ENCODE results near the gene TGFB1. TPM values are rescaled to one million over a fixed set of nuclear protein-coding genes. Genes with fewer than 3 reads are reported as not detected.
A peak's percentile ranks its signal among the peaks of the same experiment; 100 is the strongest.

The TGFB1 gene
- total RNA-seq, 1 donor from 2014 or later, result 99.0 TPM

DNA sequence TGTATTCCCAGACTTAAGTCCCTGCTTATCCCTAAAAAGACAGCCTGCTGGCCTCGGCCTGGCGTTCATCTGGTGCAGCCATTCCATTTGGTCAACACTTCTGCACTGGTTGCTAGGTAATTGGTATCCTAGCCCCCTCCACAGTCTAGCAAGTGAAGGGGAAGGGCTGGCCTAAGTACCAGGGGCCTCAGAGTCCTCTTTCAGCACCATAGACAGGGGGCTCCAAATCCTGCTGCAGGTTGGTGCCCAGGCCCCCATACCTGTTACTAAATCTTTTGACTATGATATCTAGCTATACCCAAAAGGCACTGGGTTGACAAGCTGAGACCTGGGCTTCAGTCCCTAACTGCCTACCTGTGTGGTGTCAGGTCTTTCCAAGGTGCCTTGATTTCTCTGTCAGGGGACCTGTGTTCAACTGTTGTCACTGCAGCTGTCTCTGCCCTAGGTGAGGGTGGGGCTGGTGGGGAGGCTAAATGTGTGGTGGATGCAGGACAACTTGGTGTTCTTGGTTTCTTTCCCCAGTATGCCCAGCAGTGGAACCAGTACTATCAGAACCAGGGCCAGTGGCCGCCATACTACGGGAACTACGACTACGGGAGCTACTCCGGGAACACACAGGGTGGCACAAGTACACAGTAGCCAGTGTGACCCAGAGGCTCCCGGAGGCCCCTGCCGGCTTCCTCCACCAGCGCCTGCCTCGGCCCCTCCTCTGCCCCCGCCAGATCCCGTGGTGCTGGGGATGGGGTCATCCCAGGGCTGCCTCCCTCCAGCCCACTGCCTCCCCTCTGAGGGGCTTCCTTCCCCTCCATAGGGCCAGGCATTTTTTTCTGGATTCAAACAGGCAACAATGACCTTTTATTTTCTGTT lies 47.6 kb downstream of the TGFB1 start:
- Histone ChIP-seq H3K9me3 (no peaks in the 10 kb centered on the region), H3K4me3 (no peak overlapping the region), H3K36me3 (peaks cover 69% of the 10 kb centered on the region), H3K27ac (peak overlapping the region; percentile 79), H3K4me1 (peaks cover 34% of the 10 kb centered on the region), H3K27me3 (no peaks in the 10 kb centered on the region)
- DNase-seq, result no peak
- ATAC-seq, result no peak
- TF ChIP-seq, protein P1, sequence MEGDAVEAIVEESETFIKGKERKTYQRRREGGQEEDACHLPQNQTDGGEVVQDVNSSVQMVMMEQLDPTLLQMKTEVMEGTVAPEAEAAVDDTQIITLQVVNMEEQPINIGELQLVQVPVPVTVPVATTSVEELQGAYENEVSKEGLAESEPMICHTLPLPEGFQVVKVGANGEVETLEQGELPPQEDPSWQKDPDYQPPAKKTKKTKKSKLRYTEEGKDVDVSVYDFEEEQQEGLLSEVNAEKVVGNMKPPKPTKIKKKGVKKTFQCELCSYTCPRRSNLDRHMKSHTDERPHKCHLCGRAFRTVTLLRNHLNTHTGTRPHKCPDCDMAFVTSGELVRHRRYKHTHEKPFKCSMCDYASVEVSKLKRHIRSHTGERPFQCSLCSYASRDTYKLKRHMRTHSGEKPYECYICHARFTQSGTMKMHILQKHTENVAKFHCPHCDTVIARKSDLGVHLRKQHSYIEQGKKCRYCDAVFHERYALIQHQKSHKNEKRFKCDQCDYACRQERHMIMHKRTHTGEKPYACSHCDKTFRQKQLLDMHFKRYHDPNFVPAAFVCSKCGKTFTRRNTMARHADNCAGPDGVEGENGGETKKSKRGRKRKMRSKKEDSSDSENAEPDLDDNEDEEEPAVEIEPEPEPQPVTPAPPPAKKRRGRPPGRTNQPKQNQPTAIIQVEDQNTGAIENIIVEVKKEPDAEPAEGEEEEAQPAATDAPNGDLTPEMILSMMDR (IDR thresholded peaks at IDR 0.05), result no peak
- intact Hi-C loops (cut with DNase I), result no loop called here

DNA sequence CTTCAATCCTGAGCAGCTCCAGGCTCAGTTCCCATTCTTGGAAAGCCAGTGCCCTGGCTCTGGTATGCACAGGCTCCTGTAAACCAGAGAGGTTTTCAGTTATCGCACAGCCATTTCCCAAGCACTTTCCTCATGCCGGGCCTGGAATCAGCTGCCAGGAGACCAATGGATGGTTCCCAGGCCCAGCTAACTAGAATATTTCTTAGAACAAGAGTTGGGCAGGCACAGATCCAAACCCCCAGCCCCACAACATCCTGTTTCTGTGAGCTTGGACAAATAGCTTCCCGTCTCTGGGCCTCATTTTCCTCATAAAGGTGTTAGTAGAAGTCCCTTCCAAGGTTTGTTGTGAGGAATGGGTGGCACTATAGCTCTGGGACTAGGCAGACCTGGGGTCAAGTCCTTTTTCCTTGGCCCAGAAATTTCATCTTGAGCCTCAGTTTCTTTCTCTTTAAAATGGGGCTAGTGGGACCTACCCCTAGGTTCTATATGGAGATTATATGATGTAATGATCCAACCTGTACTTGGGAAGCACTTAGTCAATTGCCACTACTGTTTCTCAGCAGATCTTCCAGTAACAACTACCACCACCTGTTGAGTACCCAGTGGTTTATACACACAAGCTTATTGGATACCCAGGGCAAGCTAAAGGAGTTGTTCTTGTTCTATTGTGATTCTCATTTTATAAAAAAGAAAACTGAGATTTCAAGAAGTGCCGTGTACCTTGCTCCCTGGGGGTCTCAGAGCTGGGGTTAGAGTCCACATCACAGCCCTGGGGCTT lies 48.8 kb downstream of the TGFB1 start:
- intact Hi-C loops (cut with DNase I), result no loop called here
- Histone ChIP-seq H3K27me3 (no peaks in the 10 kb centered on the region), H3K4me1 (peaks cover 40% of the 10 kb centered on the region), H3K36me3 (peaks cover 81% of the 10 kb centered on the region), H3K9me3 (no peaks in the 10 kb centered on the region), H3K4me3 (no peak overlapping the region), H3K27ac (no peak overlapping the region)
- TF ChIP-seq, protein P1 (IDR thresholded peaks at IDR 0.05), result no peak
- ATAC-seq, result no peak
- DNase-seq, result peak; percentile 21

DNA sequence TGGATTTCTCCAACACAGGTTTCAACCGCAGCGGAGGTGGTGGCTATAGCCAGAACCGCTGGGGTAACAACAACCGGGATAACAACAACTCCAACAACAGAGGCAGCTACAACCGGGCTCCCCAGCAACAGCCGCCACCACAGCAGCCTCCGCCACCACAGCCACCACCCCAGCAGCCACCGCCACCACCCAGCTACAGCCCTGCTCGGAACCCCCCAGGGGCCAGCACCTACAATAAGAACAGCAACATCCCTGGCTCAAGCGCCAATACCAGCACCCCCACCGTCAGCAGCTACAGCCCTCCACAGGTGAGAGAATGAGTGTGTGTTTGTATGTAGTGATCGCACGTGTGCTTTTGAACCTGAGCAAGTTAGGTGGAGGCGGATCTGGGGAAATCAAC lies 49.8 kb downstream of the TGFB1 start:
- no peak overlapping the region for H3K4me3 ChIP-seq
- no peak overlapping the region for H3K27ac ChIP-seq
- ATAC-seq (no peak), DNase-seq (peak; percentile 59)
- TF ChIP-seq, protein P1 (IDR thresholded peaks at IDR 0.05), result no peak
- no peaks in the 10 kb centered on the region for H3K27me3 ChIP-seq
- intact Hi-C loops (cut with DNase I), result no loop called here
- peaks cover 84% of the 10 kb centered on the region for H3K36me3 ChIP-seq
- H3K9me3 ChIP-seq, result no peaks in the 10 kb centered on the region
- H3K4me1 ChIP-seq, result peaks cover 44% of the 10 kb centered on the region

DNA sequence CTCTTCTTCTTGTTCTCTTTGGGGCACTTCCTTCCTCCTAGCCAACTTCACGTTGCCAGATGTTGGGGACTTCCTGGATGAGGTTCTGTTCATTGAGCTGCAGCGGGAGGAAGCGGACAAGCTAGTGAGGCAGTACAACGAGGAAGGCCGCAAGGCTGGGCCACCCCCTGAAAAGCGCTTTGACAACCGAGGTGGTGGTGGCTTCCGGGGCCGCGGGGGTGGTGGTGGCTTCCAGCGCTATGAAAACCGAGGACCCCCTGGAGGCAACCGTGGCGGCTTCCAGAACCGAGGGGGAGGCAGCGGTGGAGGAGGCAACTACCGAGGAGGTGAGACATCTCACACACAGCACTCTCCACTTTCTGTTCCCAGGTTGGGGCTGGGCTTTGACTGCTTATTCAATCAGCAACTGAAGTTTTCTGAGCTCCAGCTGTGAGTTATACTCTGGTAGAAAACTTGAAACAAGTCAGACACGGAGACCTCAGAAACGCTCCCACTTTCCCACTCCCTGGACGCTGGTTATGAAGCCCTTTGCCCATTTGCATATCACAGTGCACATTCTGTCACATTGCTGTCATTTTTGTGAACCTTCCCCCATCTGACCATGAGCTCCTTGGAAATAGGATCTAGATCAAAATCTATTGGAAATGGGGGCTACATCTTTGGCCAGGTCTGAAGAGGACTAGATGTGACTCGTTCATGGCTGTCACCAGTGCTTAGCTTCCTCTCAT lies 50.9 kb downstream of the TGFB1 start:
- Histone ChIP-seq H3K27ac (no peak overlapping the region), H3K36me3 (peaks cover 82% of the 10 kb centered on the region), H3K4me1 (peaks cover 44% of the 10 kb centered on the region), H3K9me3 (no peaks in the 10 kb centered on the region), H3K4me3 (no peak overlapping the region), H3K27me3 (no peaks in the 10 kb centered on the region)
- TF ChIP-seq, protein P1 (IDR thresholded peaks at IDR 0.05), result no peak
- intact Hi-C loops (cut with DNase I), result no loop called here
- ATAC-seq (no peak), DNase-seq (peak; percentile 69)

DNA sequence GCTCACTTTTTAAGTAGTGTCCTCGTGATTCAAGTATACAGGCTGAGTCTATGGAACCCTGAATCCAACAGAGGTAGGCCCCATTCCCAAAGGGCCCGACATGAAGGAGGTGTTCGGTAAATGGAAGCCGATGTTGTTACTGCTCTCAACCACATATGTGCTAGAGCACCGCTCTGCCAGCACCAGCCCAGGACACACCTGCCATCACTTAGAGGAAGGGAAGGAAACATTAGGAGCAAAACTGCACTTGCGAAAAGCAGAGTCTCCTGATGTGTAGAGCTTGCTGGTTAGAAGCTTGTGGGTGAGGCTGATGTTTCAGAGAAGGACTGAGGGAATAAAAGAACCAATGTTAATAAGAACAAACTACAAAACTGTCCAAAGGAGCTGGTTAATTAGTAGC lies 53.2 kb downstream of the TGFB1 start:
- no peaks in the 10 kb centered on the region for H3K27me3 ChIP-seq
- peak overlapping the region; percentile 82 for H3K27ac ChIP-seq
- DNase-seq (peak; percentile 7), ATAC-seq (no peak)
- H3K4me3 ChIP-seq, result no peak overlapping the region
- no peaks in the 10 kb centered on the region for H3K9me3 ChIP-seq
- H3K36me3 ChIP-seq, result peaks cover 76% of the 10 kb centered on the region
- TF ChIP-seq, protein P1 (IDR thresholded peaks at IDR 0.05), result no peak
- intact Hi-C loops (cut with DNase I), result no loop called here
- H3K4me1 ChIP-seq, result peaks cover 56% of the 10 kb centered on the region

Data from upper lobe of right lung (tissue), 1 donor.